HepG2 (cell line): Measurements from ENCODE around the gene TCERG1L. TPM values are rescaled to one million over a fixed set of nuclear protein-coding genes. Genes with fewer than 3 reads are reported as not detected.

Experiments used
- ATAC-seq: fragments of 200-7000 bp; cut with Tn5 transposase; 3 replicates; pipeline ENCODE4 v1.9.1; 2020; ENCODE audit warnings: mild to moderate bottlenecking, moderate library complexity
- BruUV-seq: library from RNA; stranded (reverse); fragments of 400-500 nt; replicated peaks from 2 replicates; lab custom pipeline; 2021; lab: Mats Ljungman, UMichigan
- CTCF ChIA-PET: fragments of 300-600 bp; formaldehyde crosslinking; extraction: SDS; loops from one replicate; lab custom pipeline; 2021; ENCODE audit warnings: low total read pairs, inconsistent platforms, low intra/inter-chr PET ratio; lab: Yijun Ruan, JAX
- POLR2A ChIA-PET: fragments of 350-600 bp; sonication (Branson Sonifier 250); formaldehyde crosslinking; loops from one replicate; lab custom pipeline; 2020; ENCODE audit warnings: antibody characterized with exemption, inconsistent platforms; lab: Yijun Ruan, JAX
- DNase-seq: peaks from one replicate; pipeline ENCODE4 v3.0.0-alpha.2; 2015; ENCODE audit warnings: low spot score
- FAIRE-seq: peaks from 3 replicates; lab custom pipeline; 2011; peaks lifted over from hg19 to GRCh38; lab: Jason Lieb, UNC
- H2AFZ ChIP-seq: one replicate; pipeline ENCODE4 v1.6.1; 2011; ENCODE audit warnings: low read length, inconsistent platforms
- H3K27ac ChIP-seq: fragments of 300-600 bp; 3 replicates; pipeline ENCODE4 v1.8.0; 2011; ENCODE audit warnings: mixed run types, mild to moderate bottlenecking, mixed read lengths, low read length, inconsistent platforms; ENCODE audit not compliant: insufficient read depth; ENCODE audit errors: extremely low read length
- H3K27me3 ChIP-seq, 2 experiments: fragments of 200-600 bp in 1 of 2; 2 replicates in 1 of 2; 3 replicates in 1 of 2; pipeline versions ENCODE4 v1.6.0 to v1.8.0; 2011; ENCODE audit warnings: low read length in 2 of 2, mild to moderate bottlenecking in 2 of 2, moderate library complexity in 2 of 2, inconsistent platforms in 1 of 2; ENCODE audit not compliant: insufficient read depth in 2 of 2, control insufficient read depth in 1 of 2
- H3K36me3 ChIP-seq, 2 experiments: fragments of 200-600 bp in 1 of 2; replicated peaks in 1 of 2; 2 replicates in 1 of 2; 3 replicates in 1 of 2; pipeline versions ENCODE4 v1.5.1 to v1.8.0; 2011; ENCODE audit warnings: low read length in 2 of 2, inconsistent platforms in 1 of 2; ENCODE audit not compliant: insufficient read depth in 2 of 2, control insufficient read depth in 1 of 2
- H3K4me1 ChIP-seq: 2 replicates; pipeline ENCODE4 v1.5.1; 2012; ENCODE audit warnings: low read length, inconsistent platforms; ENCODE audit not compliant: insufficient read depth
- H3K4me2 ChIP-seq: 2 replicates; pipeline ENCODE4 v1.6.0; 2011; ENCODE audit warnings: low read depth, low read length, inconsistent platforms
- H3K4me3 ChIP-seq, 3 experiments: fragments of 200-600 bp in 1 of 3; sonication (generic), shearing (Covaris generic) in 1 of 3; replicated peaks in 1 of 3; 2 replicates each; pipeline ENCODE4 v1.5.1; 2011 to 2016; ENCODE audit warnings: low read length in 3 of 3, inconsistent platforms in 2 of 3, low read depth in 2 of 3, mild to moderate bottlenecking in 2 of 3, control low read depth in 1 of 3, mixed read lengths in 1 of 3; ENCODE audit not compliant: insufficient read depth in 1 of 3
- H3K79me2 ChIP-seq: one replicate; pipeline ENCODE4 v1.6.1; 2011; ENCODE audit warnings: low read length, inconsistent platforms; ENCODE audit not compliant: insufficient read depth
- H3K9ac ChIP-seq: 2 replicates; pipeline ENCODE4 v1.6.0; 2011; ENCODE audit warnings: mild to moderate bottlenecking, low read depth, low read length, inconsistent platforms; ENCODE audit not compliant: insufficient read depth
- H3K9me3 ChIP-seq: 2 replicates; pipeline ENCODE4 v1.5.1; 2012; ENCODE audit warnings: mild to moderate bottlenecking, low read length
- H4K20me1 ChIP-seq: 2 replicates; pipeline ENCODE4 v1.6.0; 2011; ENCODE audit warnings: inconsistent platforms, mild to moderate bottlenecking, low read length, moderate library complexity; ENCODE audit not compliant: insufficient read depth
- ADNP ChIP-seq: sonication (generic); formaldehyde crosslinking; IDR thresholded peaks from 2 replicates; pipeline ENCODE4 v1.4.0; 2020; ENCODE audit warnings: missing genetic modification reagents
- ATRX ChIP-seq: sonication (generic); formaldehyde crosslinking; IDR thresholded peaks from 2 replicates; pipeline ENCODE4 v1.4.0; 2020; ENCODE audit warnings: missing genetic modification reagents, borderline replicate concordance
- HDAC1 ChIP-seq: sonication (generic); formaldehyde crosslinking; IDR thresholded peaks from 2 replicates; pipeline ENCODE4 v1.5.1; 2020; ENCODE audit warnings: mild to moderate bottlenecking, missing genetic modification reagents
- KLF16 ChIP-seq, 2 experiments: sonication (generic) in 1 of 2; formaldehyde crosslinking in 1 of 2; IDR thresholded peaks; 2 replicates each; pipeline versions ENCODE4 v1.6.1 to v1.8.0; 2016 to 2023; ENCODE audit warnings: missing genetic modification reagents in 2 of 2, missing compliant biosample characterization in 1 of 2
- MAZ ChIP-seq, 2 experiments: sonication (generic) in 1 of 2; formaldehyde crosslinking in 1 of 2; IDR thresholded peaks; 2 replicates each; pipeline versions ENCODE4 v1.5.0 to v1.6.1; 2012 to 2020; ENCODE audit warnings: low read depth in 2 of 2, mild to moderate bottlenecking in 2 of 2, borderline replicate concordance in 1 of 2, improper control_type of control experiment in 1 of 2, low read length in 1 of 2, missing genetic modification reagents in 1 of 2, moderate library complexity in 1 of 2
- NFIC ChIP-seq: IDR thresholded peaks from 2 replicates; pipeline ENCODE4 v1.6.1; 2012; ENCODE audit warnings: mild to moderate bottlenecking, low read length, inconsistent platforms
- PBX3 ChIP-seq: sonication (generic); formaldehyde crosslinking; IDR thresholded peaks from 2 replicates; pipeline ENCODE4 v1.8.1; 2023; ENCODE audit warnings: missing genetic modification reagents, inconsistent platforms, borderline replicate concordance
- RFX5 ChIP-seq: IDR thresholded peaks from 2 replicates; pipeline ENCODE4 v1.6.1; 2011; ENCODE audit warnings: low read depth, low read length, improper control_type of control experiment
- TCF12 ChIP-seq, 2 experiments: fragments of 450-650 bp in 1 of 2; sonication (generic) in 1 of 2; formaldehyde crosslinking in 1 of 2; IDR thresholded peaks; 2 replicates each; pipeline versions ENCODE4 v1.6.1 to v1.8.0; 2017 to 2022; ENCODE audit warnings: antibody characterized with exemption in 1 of 2, mild to moderate bottlenecking in 1 of 2, missing genetic modification reagents in 1 of 2, moderate library complexity in 1 of 2
- XBP1 ChIP-seq: sonication (generic); formaldehyde crosslinking; IDR thresholded peaks from 2 replicates; pipeline ENCODE4 v1.5.0; 2020; ENCODE audit warnings: missing genetic modification reagents
- ZNF597 ChIP-seq: sonication (generic); formaldehyde crosslinking; IDR thresholded peaks from 2 replicates; pipeline ENCODE4 v1.5.0; 2020; ENCODE audit warnings: missing genetic modification reagents
- WGBS: methylation state at CpG from one replicate; pipeline ENCODE4 v1.1.6; 2017; ENCODE audit warnings: low lambda C conversion rate; 5-methylcytosine and 5-hydroxymethylcytosine counted together
- in situ Hi-C: cut with HindIII; loops from 2 replicates; pipeline ENCODE4 v1.10.0; 2017; ENCODE audit warnings: low pct_unique_long_range_greater_than_20kb; ENCODE audit not compliant: extremely low pct_ligation_motif_present
- intact Hi-C: fragments of 100-400 bp; cut with micrococcal nuclease; formaldehyde crosslinking; loops from one replicate; pipeline ENCODE4 v1.10.0; 2022; ENCODE audit not compliant: unreplicated experiment
- polyA plus RNA-seq, 8 experiments: library from polyadenylated mRNA; depleted of rRNA in 3 of 8; stranded (reverse) in 7 of 8; unstranded in 1 of 8; fragments of >200 nt; fragmentation: Illumina TruSeq in 4 of 8; extraction: Trizol in 4 of 8; gene quantifications; 2 replicates each; pipeline versions ENCODE4 v1.2.1 to v1.2.3, GENCODE V29; 2011 to 2016; ENCODE audit warnings: low read depth in 4 of 8, missing spikeins in 1 of 8, mixed read lengths in 1 of 8; ENCODE audit not compliant: insufficient read depth in 1 of 8
- total RNA-seq, 5 experiments: library from RNA; depleted of rRNA; stranded (reverse); fragments of >200 nt; fragmentation: Illumina TruSeq; extraction: Trizol; gene quantifications; 2 replicates each; pipeline ENCODE4 v1.2.3, GENCODE V29; 2016; ENCODE audit warnings: low read depth in 1 of 5
- TF ChIP-seq, protein P1 (sequence below): sonication (generic); formaldehyde crosslinking; IDR thresholded peaks from 2 replicates; pipeline ENCODE4 v1.5.0; 2020; ENCODE audit warnings: mild to moderate bottlenecking, missing genetic modification reagents

The TCERG1L gene
- total and polyA plus RNA-seq, 2 of the 13 experiments (the other 11 are each of a cell fraction or from before 2014, with no cell fraction given): not detected

- TF ChIP-seq, protein P1, sequence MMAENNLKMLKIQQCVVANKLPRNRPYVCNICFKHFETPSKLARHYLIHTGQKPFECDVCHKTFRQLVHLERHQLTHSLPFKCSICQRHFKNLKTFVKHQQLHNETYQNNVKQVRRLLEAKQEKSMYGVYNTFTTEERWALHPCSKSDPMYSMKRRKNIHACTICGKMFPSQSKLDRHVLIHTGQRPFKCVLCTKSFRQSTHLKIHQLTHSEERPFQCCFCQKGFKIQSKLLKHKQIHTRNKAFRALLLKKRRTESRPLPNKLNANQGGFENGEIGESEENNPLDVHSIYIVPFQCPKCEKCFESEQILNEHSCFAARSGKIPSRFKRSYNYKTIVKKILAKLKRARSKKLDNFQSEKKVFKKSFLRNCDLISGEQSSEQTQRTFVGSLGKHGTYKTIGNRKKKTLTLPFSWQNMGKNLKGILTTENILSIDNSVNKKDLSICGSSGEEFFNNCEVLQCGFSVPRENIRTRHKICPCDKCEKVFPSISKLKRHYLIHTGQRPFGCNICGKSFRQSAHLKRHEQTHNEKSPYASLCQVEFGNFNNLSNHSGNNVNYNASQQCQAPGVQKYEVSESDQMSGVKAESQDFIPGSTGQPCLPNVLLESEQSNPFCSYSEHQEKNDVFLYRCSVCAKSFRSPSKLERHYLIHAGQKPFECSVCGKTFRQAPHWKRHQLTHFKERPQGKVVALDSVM (CRISPR knock-in tag): no peak
These were observed 54.5 kb downstream of the TCERG1L start (continued) for GRCh38 chr10:131257027-131257426.

DNA sequence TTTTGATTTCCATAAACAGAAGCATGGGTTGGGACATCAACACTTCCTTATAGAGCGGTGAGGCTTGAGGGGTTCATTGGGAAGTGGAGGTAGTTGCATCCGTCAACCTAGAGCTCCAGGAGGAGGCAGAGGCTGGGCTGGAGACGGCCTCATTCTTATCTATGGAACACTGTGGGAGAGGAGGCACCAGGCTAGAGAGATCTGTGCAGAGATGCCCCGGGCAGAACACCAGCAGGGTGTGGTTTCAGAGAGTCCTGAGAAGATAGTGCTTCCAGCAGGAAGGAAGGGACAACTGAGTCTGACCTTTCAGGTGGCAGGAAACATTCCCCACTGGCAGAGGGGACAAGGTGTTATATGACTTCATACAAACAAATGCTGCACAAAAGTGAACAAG is 56.7 kb downstream of the TCERG1L start:
- H3K79me2 ChIP-seq: no peaks in the 10 kb centered on the region
- H3K4me3 ChIP-seq: no peak overlapping the region
- no peaks in the 10 kb centered on the region for H3K36me3 ChIP-seq
- BruUV-seq: no TSS peak
- FAIRE-seq: no peak
- DNase-seq: no peak
- no peak overlapping the region for H3K27ac ChIP-seq
- ATAC-seq: no peak
- intact Hi-C loops (no loop called here), in situ Hi-C loops (no loop called here)
- H3K4me2 ChIP-seq: no peak overlapping the region
- no peak overlapping the region for H3K9ac ChIP-seq
- CTCF ChIA-PET: no interaction called here
- H3K9me3 ChIP-seq: no peaks in the 10 kb centered on the region
- no peak overlapping the region for H2AFZ ChIP-seq
- POLR2A ChIA-PET: no interaction called here
- no peaks in the 10 kb centered on the region for H3K4me1 ChIP-seq
- no peaks in the 10 kb centered on the region for H4K20me1 ChIP-seq
- WGBS: 25% methylated on average over 4 of the region's 4 CpGs
- H3K27me3 ChIP-seq: peaks cover 5 to 58% of the 10 kb centered on the region in 2 experiments; a peak in 4 of 5 replicates
- TF ChIP-seq ADNP (CRISPR knock-in tag) (no peak), RFX5 (no peak), MAZ (IDR thresholded peaks at IDR 0.05; ENCODE audit: borderline replicate concordance, low read depth, low read length) (no peak), MAZ (CRISPR knock-in tag; IDR thresholded peaks at IDR 0.05; ENCODE audit: low read depth) (no peak), ZNF597 (no peak), KLF16 (CRISPR knock-in tag; IDR thresholded peaks at IDR 0.05) (no peak), XBP1 (CRISPR knock-in tag) (no peak), HDAC1 (CRISPR knock-in tag) (no peak), ATRX (no peak), TCF12 (IDR thresholded peaks at IDR 0.05) (no peak), TCF12 (CRISPR knock-in tag; IDR thresholded peaks at IDR 0.05) (no peak), NFIC (no peak), PBX3 (CRISPR knock-in tag) (no peak)
- TF ChIP-seq, protein P1 (CRISPR knock-in tag): no peak
